GM21529 (cell line): ENCODE measurements around the gene FBXO3.

Source experiments
- ATAC-seq: cut with Tn5 transposase; IDR thresholded peaks from one replicate; pipeline ENCODE4 v1.9.1; 2021; ENCODE audit not compliant: unreplicated experiment

The FBXO3 gene

GRCh38 chr11:33772870-33773269 lies 1.4 kb downstream of the FBXO3 start:
- ATAC-seq, result no peak

GRCh38 chr11:33772300-33772699 lies 2.0 kb downstream of the FBXO3 start:
- ATAC-seq, result no peak

- no peak for ATAC-seq
These were observed 4.1 kb downstream of the FBXO3 start for GRCh38 chr11:33770236-33770635.

- no peak for ATAC-seq
These were observed 4.8 kb downstream of the FBXO3 start for GRCh38 chr11:33769542-33769941.

GRCh38 chr11:33767624-33768023 lies 6.7 kb downstream of the FBXO3 start:
- ATAC-seq, result no peak

- no peak for ATAC-seq
These were observed 8.2 kb downstream of the FBXO3 start for GRCh38 chr11:33766085-33766484.

- ATAC-seq, result peak; percentile 96
These were observed 12.8 kb downstream of the FBXO3 start for GRCh38 chr11:33761471-33761870.

- peak; percentile 100 for ATAC-seq
These were observed 20.9 kb downstream of the FBXO3 start for GRCh38 chr11:33753304-33753967.

- ATAC-seq, result no peak
These were observed 22.4 kb downstream of the FBXO3 start for GRCh38 chr11:33751878-33752277.

- no peak for ATAC-seq
These were observed 26.3 kb downstream of the FBXO3 start for GRCh38 chr11:33747979-33748378.

GRCh38 chr11:33743291-33743690 lies 31.0 kb downstream of the FBXO3 start:
- no peak for ATAC-seq

- ATAC-seq, result peak; percentile 61
These were observed 32.0 kb downstream of the FBXO3 start for GRCh38 chr11:33742249-33742851.

- no peak for ATAC-seq
These were observed 32.5 kb downstream of the FBXO3 start for GRCh38 chr11:33741806-33742205.

GRCh38 chr11:33737362-33737821 lies 36.9 kb downstream of the FBXO3 start:
- ATAC-seq, result no peak

- ATAC-seq, result peak; percentile 64
These were observed 38.0 kb downstream of the FBXO3 start, which contains the start of gene CD59 for GRCh38 chr11:33736148-33736812. TSS of gene CD59 (minus strand) at chr11:33736423. CDS start at chr11:33722445, 13,978 bp downstream.

GRCh38 chr11:33735271-33736147 lies 38.8 kb downstream of the FBXO3 start:
- peak; percentile 63 for ATAC-seq

- no peak for ATAC-seq
These were observed 39.7 kb downstream of the FBXO3 start for GRCh38 chr11:33734441-33735270.

GRCh38 chr11:33733980-33734379 lies 40.3 kb downstream of the FBXO3 start:
- no peak for ATAC-seq

GRCh38 chr11:33731723-33732531 lies 42.4 kb downstream of the FBXO3 start:
- ATAC-seq, result peak; percentile 22
